NB4 (cell line): ENCODE results near the gene QRSL1.

ENCODE experiments used
- CTCF ChIP-seq: IDR thresholded peaks from one replicate; pipeline ENCODE4 v1.5.1; 2012; ENCODE audit warnings: low read depth, low read length
- MAX ChIP-seq: IDR thresholded peaks from 2 replicates; pipeline ENCODE4 v1.6.1; 2011; ENCODE audit warnings: low read depth, low read length

- TF ChIP-seq CTCF (no peak), MAX (no peak)
Observed at GRCh38 chr6:106631346-106631745, 2.0 kb downstream of the QRSL1 start.
